ENCODE results near the gene CTXND1.

The CTXND1 gene

DNA sequence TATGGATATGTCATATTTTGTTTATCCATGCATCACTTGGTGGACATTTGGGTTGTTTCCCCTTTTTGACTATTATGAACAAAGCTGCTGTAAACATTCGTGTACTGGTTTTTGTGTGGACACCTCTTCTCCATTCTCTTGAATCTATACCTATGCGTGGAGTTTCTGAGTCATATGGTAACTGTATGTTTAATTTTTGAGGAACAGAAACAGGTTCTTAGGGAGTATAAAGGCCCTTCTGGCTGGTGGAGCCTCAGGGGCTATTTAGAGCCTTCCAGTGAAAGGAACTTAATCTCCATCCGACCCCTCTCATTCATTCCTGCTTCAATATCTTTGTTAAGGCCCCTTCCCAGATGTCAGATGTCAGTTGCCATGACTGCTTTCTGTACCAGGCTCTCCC, 14.1 kb upstream of the CTXND1 start (continued):
- TF ChIP-seq, protein P1, sequence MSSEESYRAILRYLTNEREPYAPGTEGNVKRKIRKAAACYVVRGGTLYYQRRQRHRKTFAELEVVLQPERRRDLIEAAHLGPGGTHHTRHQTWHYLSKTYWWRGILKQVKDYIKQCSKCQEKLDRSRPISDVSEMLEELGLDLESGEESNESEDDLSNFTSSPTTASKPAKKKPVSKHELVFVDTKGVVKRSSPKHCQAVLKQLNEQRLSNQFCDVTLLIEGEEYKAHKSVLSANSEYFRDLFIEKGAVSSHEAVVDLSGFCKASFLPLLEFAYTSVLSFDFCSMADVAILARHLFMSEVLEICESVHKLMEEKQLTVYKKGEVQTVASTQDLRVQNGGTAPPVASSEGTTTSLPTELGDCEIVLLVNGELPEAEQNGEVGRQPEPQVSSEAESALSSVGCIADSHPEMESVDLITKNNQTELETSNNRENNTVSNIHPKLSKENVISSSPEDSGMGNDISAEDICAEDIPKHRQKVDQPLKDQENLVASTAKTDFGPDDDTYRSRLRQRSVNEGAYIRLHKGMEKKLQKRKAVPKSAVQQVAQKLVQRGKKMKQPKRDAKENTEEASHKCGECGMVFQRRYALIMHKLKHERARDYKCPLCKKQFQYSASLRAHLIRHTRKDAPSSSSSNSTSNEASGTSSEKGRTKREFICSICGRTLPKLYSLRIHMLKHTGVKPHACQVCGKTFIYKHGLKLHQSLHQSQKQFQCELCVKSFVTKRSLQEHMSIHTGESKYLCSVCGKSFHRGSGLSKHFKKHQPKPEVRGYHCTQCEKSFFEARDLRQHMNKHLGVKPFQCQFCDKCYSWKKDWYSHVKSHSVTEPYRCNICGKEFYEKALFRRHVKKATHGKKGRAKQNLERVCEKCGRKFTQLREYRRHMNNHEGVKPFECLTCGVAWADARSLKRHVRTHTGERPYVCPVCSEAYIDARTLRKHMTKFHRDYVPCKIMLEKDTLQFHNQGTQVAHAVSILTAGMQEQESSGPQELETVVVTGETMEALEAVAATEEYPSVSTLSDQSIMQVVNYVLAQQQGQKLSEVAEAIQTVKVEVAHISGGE (tag by site-specific recombination; conservative IDR thresholded peaks at IDR 0.05; ENCODE audit: low read depth), result no peak
- TF ChIP-seq ZNF768 (tag by site-specific recombination; IDR thresholded peaks at IDR 0.05) (no peak), ZNF266 (tag by site-specific recombination; IDR thresholded peaks at IDR 0.05; ENCODE audit: low read depth) (no peak), SCRT1 (tag by site-specific recombination; IDR thresholded peaks at IDR 0.05; ENCODE audit: borderline replicate concordance) (no peak), MZF1 (tag by site-specific recombination; IDR thresholded peaks at IDR 0.05; ENCODE audit: borderline replicate concordance) (no peak), ZNF792 (tag by site-specific recombination; IDR thresholded peaks at IDR 0.05) (no peak)
- TF ChIP-seq, protein P2, sequence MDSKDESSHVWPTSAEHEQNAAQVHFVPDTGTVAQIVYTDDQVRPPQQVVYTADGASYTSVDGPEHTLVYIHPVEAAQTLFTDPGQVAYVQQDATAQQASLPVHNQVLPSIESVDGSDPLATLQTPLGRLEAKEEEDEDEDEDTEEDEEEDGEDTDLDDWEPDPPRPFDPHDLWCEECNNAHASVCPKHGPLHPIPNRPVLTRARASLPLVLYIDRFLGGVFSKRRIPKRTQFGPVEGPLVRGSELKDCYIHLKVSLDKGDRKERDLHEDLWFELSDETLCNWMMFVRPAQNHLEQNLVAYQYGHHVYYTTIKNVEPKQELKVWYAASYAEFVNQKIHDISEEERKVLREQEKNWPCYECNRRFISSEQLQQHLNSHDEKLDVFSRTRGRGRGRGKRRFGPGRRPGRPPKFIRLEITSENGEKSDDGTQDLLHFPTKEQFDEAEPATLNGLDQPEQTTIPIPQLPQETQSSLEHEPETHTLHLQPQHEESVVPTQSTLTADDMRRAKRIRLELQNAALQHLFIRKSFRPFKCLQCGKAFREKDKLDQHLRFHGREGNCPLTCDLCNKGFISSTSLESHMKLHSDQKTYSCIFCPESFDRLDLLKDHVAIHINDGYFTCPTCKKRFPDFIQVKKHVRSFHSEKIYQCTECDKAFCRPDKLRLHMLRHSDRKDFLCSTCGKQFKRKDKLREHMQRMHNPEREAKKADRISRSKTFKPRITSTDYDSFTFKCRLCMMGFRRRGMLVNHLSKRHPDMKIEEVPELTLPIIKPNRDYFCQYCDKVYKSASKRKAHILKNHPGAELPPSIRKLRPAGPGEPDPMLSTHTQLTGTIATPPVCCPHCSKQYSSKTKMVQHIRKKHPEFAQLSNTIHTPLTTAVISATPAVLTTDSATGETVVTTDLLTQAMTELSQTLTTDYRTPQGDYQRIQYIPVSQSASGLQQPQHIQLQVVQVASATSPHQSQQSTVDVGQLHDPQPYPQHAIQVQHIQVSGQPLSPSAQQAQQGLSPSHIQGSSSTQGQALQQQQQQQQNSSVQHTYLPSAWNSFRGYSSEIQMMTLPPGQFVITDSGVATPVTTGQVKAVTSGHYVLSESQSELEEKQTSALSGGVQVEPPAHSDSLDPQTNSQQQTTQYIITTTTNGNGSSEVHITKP (tag by site-specific recombination; IDR thresholded peaks at IDR 0.05), result no peak
- TF ChIP-seq, protein P3, sequence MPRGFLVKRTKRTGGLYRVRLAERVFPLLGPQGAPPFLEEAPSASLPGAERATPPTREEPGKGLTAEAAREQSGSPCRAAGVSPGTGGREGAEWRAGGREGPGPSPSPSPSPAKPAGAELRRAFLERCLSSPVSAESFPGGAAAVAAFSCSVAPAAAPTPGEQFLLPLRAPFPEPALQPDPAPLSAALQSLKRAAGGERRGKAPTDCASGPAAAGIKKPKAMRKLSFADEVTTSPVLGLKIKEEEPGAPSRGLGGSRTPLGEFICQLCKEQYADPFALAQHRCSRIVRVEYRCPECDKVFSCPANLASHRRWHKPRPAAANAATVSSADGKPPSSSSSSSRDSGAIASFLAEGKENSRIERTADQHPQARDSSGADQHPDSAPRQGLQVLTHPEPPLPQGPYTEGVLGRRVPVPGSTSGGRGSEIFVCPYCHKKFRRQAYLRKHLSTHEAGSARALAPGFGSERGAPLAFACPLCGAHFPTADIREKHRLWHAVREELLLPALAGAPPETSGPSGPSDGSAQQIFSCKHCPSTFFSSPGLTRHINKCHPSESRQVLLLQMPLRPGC (tag by site-specific recombination; IDR thresholded peaks at IDR 0.05), result no peak

DNA sequence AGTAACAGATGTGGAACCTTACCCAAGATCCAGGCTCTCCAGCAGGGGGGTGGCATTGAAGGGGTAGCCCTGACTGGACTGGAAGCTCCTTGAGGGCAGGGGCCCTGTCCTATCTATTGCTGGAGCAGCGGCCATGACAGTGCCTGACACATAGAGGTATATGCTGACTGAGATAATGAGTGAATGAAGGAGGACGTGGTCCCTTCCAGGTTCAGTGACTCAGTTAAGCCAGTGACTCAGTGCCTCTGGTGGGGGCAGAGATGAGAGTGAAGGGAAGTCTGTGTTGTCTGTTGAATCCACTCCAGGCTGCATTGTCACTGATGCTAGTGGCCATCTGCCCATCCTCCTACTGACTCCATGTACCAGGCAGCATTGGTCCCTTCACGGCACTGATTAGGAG, 13.0 kb upstream of the CTXND1 start:
- H3K4me3 ChIP-seq (ENCODE audit: low read depth, low read length), result no peak overlapping the region
- no peaks in the 10 kb centered on the region for H3K9me3 ChIP-seq (ENCODE audit: control insufficient read depth, insufficient read depth, low read depth, low read length)
- H3K27ac ChIP-seq (ENCODE audit: extremely low read depth, low read depth, low read length), result no peak overlapping the region
- POLR2A ChIA-PET, result no interaction called here
- no peaks in the 10 kb centered on the region for H3K4me1 ChIP-seq (ENCODE audit: control insufficient read depth, insufficient read depth, low read length)
- CTCF ChIA-PET, result interaction anchor here (0.7 to 0.9 kb wide), 2 partner anchors 53 to 71 kb away, joined by 3 read pairs; no protein-coding TSS in a partner anchor
- H3K36me3 ChIP-seq (ENCODE audit: control insufficient read depth in 2 of 2, insufficient read depth in 1 of 2, low read length in 2 of 2), result no peaks in the 10 kb centered on the region
- TF ChIP-seq, protein P4, sequence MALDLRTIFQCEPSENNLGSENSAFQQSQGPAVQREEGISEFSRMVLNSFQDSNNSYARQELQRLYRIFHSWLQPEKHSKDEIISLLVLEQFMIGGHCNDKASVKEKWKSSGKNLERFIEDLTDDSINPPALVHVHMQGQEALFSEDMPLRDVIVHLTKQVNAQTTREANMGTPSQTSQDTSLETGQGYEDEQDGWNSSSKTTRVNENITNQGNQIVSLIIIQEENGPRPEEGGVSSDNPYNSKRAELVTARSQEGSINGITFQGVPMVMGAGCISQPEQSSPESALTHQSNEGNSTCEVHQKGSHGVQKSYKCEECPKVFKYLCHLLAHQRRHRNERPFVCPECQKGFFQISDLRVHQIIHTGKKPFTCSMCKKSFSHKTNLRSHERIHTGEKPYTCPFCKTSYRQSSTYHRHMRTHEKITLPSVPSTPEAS (tag by site-specific recombination; IDR thresholded peaks at IDR 0.05), result no peak
- no peak for TF ChIP-seq ZNF558 (tag by site-specific recombination; IDR thresholded peaks at IDR 0.05)
- no peak for TF ChIP-seq ZNF792 (tag by site-specific recombination; IDR thresholded peaks at IDR 0.05)
- TF ChIP-seq, protein P5, sequence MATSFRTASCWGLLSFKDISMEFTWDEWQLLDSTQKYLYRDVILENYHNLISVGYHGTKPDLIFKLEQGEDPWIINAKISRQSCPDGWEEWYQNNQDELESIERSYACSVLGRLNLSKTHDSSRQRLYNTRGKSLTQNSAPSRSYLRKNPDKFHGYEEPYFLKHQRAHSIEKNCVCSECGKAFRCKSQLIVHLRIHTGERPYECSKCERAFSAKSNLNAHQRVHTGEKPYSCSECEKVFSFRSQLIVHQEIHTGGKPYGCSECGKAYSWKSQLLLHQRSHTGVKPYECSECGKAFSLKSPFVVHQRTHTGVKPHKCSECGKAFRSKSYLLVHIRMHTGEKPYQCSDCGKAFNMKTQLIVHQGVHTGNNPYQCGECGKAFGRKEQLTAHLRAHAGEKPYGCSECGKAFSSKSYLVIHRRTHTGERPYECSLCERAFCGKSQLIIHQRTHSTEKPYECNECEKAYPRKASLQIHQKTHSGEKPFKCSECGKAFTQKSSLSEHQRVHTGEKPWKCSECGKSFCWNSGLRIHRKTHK (tag by site-specific recombination; IDR thresholded peaks at IDR 0.05), result no peak
- TF ChIP-seq ZNF701 (tag by site-specific recombination; IDR thresholded peaks at IDR 0.05), result no peak
- TF ChIP-seq SALL2 (tag by site-specific recombination; IDR thresholded peaks at IDR 0.05; ENCODE audit: borderline replicate concordance), result no peak
- no peak for TF ChIP-seq ZNF174 (tag by site-specific recombination; IDR thresholded peaks at IDR 0.05)
- TF ChIP-seq ZIC2 (tag by site-specific recombination; IDR thresholded peaks at IDR 0.05), result no peak
- no peak for TF ChIP-seq ZNF777 (tag by site-specific recombination; IDR thresholded peaks at IDR 0.05; ENCODE audit: borderline replicate concordance)
- TF ChIP-seq, protein P6, sequence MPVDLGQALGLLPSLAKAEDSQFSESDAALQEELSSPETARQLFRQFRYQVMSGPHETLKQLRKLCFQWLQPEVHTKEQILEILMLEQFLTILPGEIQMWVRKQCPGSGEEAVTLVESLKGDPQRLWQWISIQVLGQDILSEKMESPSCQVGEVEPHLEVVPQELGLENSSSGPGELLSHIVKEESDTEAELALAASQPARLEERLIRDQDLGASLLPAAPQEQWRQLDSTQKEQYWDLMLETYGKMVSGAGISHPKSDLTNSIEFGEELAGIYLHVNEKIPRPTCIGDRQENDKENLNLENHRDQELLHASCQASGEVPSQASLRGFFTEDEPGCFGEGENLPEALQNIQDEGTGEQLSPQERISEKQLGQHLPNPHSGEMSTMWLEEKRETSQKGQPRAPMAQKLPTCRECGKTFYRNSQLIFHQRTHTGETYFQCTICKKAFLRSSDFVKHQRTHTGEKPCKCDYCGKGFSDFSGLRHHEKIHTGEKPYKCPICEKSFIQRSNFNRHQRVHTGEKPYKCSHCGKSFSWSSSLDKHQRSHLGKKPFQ (tag by site-specific recombination; IDR thresholded peaks at IDR 0.05), result no peak
- TF ChIP-seq ZBTB17 (tag by site-specific recombination; IDR thresholded peaks at IDR 0.05), result no peak

Measured in HEK293 (cell line).